PC-9 (cell line): ENCODE results near the gene MUSK. TPM values are rescaled to one million over a fixed set of nuclear protein-coding genes. Genes with fewer than 3 reads are reported as not detected.

ENCODE experiments used
- BruUV-seq: library from RNA; stranded (reverse); fragments of 400-500 nt; replicated peaks from 2 replicates; lab custom pipeline; 2021; lab: Mats Ljungman, UMichigan
- CTCF ChIA-PET: fragments of 300-600 bp; sonication (Branson Sonifier 250); formaldehyde crosslinking; loops from one replicate; lab custom pipeline; 2022; ENCODE audit warnings: antibody characterized with exemption; lab: Charles Lee
- POLR2A ChIA-PET: fragments of 300-600 bp; sonication (Branson Sonifier 250); formaldehyde crosslinking; loops from one replicate; lab custom pipeline; 2022; ENCODE audit warnings: antibody characterized with exemption; ENCODE audit not compliant: unreplicated experiment; lab: Charles Lee
- DNase-seq, 2 experiments: peaks; one replicate each; pipeline versions ENCODE4 v3.0.0 to v3.0.0-alpha.2; 2015 to 2022; ENCODE audit warnings: mixed read lengths in 1 of 2
- H2AFZ ChIP-seq: fragments of 200-600 bp; sonication (generic); 2 replicates; pipeline ENCODE4 v1.8.1; 2017; ENCODE audit warnings: antibody characterized with exemption
- H3F3A ChIP-seq: fragments of 200-600 bp; sonication (generic); 2 replicates; pipeline ENCODE4 v1.8.1; 2017; ENCODE audit warnings: antibody characterized with exemption, mild to moderate bottlenecking, low read depth; ENCODE audit not compliant: insufficient read depth
- H3K27ac ChIP-seq: fragments of 200-600 bp; sonication (generic); 2 replicates; pipeline ENCODE4 v1.6.1; 2016; ENCODE audit warnings: mixed run types
- H3K27me3 ChIP-seq: fragments of 200-600 bp; sonication (generic); 2 replicates; pipeline ENCODE4 v1.6.1; 2016; ENCODE audit warnings: low read depth, mixed run types; ENCODE audit not compliant: insufficient read depth
- H3K36me3 ChIP-seq: fragments of 200-600 bp; sonication (generic); 2 replicates; pipeline ENCODE4 v1.6.1; 2016; ENCODE audit warnings: low read depth, mixed run types
- H3K4me1 ChIP-seq: fragments of 200-600 bp; sonication (generic); replicated peaks from 2 replicates; pipeline ENCODE4 v1.6.1; 2016; ENCODE audit warnings: mixed run types; ENCODE audit not compliant: insufficient read depth
- H3K4me2 ChIP-seq: fragments of 200-600 bp; sonication (generic); 2 replicates; pipeline ENCODE4 v1.6.1; 2017; ENCODE audit warnings: mixed run types
- H3K4me3 ChIP-seq: fragments of 200-600 bp; sonication (generic); 2 replicates; pipeline ENCODE4 v1.6.1; 2016; ENCODE audit warnings: mixed run types
- H3K79me2 ChIP-seq: fragments of 200-600 bp; sonication (generic); 2 replicates; pipeline ENCODE4 v1.6.1; 2017; ENCODE audit warnings: low read depth, mixed run types
- H3K9me2 ChIP-seq: fragments of 200-600 bp; sonication (generic); 2 replicates; pipeline ENCODE4 v1.8.1; 2017; ENCODE audit warnings: mild to moderate bottlenecking; ENCODE audit not compliant: insufficient read depth
- H3K9me3 ChIP-seq: fragments of 200-600 bp; sonication (generic); 2 replicates; pipeline ENCODE4 v1.8.1; 2016; ENCODE audit warnings: low read depth; ENCODE audit not compliant: insufficient read depth
- H4K20me1 ChIP-seq: fragments of 200-600 bp; sonication (generic); 2 replicates; pipeline ENCODE4 v1.8.1; 2017; ENCODE audit not compliant: insufficient read depth
- EZH2 ChIP-seq: fragments of 200-600 bp; sonication (generic); IDR thresholded peaks from 2 replicates; pipeline ENCODE4 v1.8.0; 2017; ENCODE audit warnings: antibody characterized with exemption, low read depth
- intact Hi-C: fragments of 100-400 bp; cut with micrococcal nuclease; formaldehyde crosslinking; loops from one replicate; pipeline ENCODE4 v1.10.0; 2022; ENCODE audit not compliant: unreplicated experiment
- total RNA-seq: library from RNA; stranded (reverse); gene quantifications from 2 replicates; pipeline ENCODE4 v1.2.3, GENCODE V29; 2021
- TF ChIP-seq, protein P1 (sequence below): fragments of 200-600 bp; sonication (generic); conservative IDR thresholded peaks from 2 replicates; pipeline ENCODE4 v1.6.1; 2017; ENCODE audit warnings: mixed run types, antibody characterized with exemption, mild to moderate bottlenecking, moderate library complexity

MUSK gene
- total RNA-seq, 1 experiment from 2014 or later, result not detected

DNA sequence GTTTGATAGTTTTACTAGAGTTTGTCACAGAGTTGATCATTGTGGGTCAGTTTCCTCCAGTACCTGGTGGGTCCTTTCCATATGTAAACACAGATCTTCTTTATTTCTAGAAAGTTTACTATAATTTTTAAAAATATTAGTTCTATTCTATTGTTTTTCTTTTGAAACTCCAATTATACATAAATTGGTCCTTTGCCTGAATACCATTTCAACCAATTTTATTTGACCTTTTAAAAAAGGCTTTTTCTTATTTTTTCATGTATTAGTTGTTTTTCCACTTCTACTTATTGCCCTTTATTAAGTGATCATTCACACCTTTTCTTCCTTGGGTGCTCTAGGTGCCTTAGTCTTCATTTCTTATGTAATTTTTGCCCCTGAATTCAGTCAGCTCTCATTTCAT, 33.0 kb upstream of the MUSK start:
- POLR2A ChIA-PET, result no interaction called here

DNA sequence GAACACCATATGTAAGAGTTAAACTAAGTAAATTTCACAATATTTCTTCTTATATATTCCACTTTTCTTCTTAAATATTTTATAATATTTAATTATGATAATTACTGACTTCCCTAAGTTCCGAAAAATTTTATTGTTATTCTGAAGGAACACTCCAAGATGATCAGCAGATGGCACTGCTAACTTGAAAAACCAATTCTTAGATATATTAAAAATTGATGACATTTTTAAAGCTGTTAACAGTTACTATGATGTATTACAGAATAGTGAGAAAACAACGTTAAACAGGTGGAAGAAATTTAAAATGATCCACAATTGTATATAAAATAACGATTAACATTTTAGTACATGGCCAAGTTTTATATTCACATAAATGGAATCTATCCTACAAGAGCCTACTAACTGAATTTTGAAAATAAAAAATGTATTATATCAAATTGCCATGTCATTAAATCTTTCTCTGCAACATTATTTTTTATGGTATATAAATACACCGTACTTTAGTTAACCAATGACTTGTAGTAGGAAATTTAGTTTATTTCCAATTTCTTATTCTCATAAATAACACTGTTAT, 30.1 kb upstream of the MUSK start:
- intact Hi-C loops, result loop anchor here (1.0 to 10.0 kb wide), 5 partner anchors 106 to 764 kb away; partner anchors contain the start of gene LPAR1
- no TSS peak for BruUV-seq
- H3K4me1 ChIP-seq, result peaks cover 7% of the 10 kb centered on the region; the same call in 1 of the 2 replicates
- H3K9me2 ChIP-seq, result no peaks in the 10 kb centered on the region
- POLR2A ChIA-PET, result interaction anchor here (0.5 kb wide), 1 partner anchor 394 kb away, joined by 8 read pairs; no protein-coding TSS in a partner anchor
- no peaks in the 10 kb centered on the region for H3K27me3 ChIP-seq
- no peaks in the 10 kb centered on the region for H4K20me1 ChIP-seq
- no peak overlapping the region for H3K4me2 ChIP-seq
- no peak overlapping the region for H2AFZ ChIP-seq
- no peak overlapping the region for H3K27ac ChIP-seq
- H3K36me3 ChIP-seq, result no peaks in the 10 kb centered on the region
- CTCF ChIA-PET, result no interaction called here
- H3K4me3 ChIP-seq, result no peak overlapping the region
- TF ChIP-seq EZH2, result no peak
- TF ChIP-seq, protein P1, sequence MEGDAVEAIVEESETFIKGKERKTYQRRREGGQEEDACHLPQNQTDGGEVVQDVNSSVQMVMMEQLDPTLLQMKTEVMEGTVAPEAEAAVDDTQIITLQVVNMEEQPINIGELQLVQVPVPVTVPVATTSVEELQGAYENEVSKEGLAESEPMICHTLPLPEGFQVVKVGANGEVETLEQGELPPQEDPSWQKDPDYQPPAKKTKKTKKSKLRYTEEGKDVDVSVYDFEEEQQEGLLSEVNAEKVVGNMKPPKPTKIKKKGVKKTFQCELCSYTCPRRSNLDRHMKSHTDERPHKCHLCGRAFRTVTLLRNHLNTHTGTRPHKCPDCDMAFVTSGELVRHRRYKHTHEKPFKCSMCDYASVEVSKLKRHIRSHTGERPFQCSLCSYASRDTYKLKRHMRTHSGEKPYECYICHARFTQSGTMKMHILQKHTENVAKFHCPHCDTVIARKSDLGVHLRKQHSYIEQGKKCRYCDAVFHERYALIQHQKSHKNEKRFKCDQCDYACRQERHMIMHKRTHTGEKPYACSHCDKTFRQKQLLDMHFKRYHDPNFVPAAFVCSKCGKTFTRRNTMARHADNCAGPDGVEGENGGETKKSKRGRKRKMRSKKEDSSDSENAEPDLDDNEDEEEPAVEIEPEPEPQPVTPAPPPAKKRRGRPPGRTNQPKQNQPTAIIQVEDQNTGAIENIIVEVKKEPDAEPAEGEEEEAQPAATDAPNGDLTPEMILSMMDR, result peak; percentile 72
- peaks cover 24% of the 10 kb centered on the region; the same call in 1 of the 2 replicates for H3K9me3 ChIP-seq
- H3F3A ChIP-seq, result no peaks in the 10 kb centered on the region; the same call in 1 of the 2 replicates
- no peaks in the 10 kb centered on the region for H3K79me2 ChIP-seq
- peak in 1 of 2 experiments; percentile 52 for DNase-seq

More for the DNA sequence above, 33.0 kb upstream of the MUSK start:
- Histone ChIP-seq H3K27ac (no peak overlapping the region), H3K27me3 (no peaks in the 10 kb centered on the region), H3K4me3 (no peak overlapping the region), H3K9me3 (peaks cover 28% of the 10 kb centered on the region; the same call in 1 of the 2 replicates), H3K4me2 (no peak overlapping the region), H3K9me2 (no peaks in the 10 kb centered on the region), H3K36me3 (no peaks in the 10 kb centered on the region), H4K20me1 (no peaks in the 10 kb centered on the region), H3F3A (no peaks in the 10 kb centered on the region; the same call in 1 of the 2 replicates), H2AFZ (no peak overlapping the region), H3K4me1 (peaks cover 7% of the 10 kb centered on the region; the same call in 1 of the 2 replicates), H3K79me2 (no peaks in the 10 kb centered on the region)
- CTCF ChIA-PET, result interaction anchor here (0.6 kb wide), 1 partner anchor 1440 kb away, joined by 3 read pairs; no protein-coding TSS in a partner anchor
- TF ChIP-seq, protein P1, result no peak
- TF ChIP-seq EZH2, result no peak
- intact Hi-C loops, result loop anchor here (5.0 to 10.0 kb wide), 3 partner anchors 402 to 767 kb away; partner anchors contain the start of gene LPAR1
- no TSS peak for BruUV-seq
- DNase-seq, result no peak

DNA sequence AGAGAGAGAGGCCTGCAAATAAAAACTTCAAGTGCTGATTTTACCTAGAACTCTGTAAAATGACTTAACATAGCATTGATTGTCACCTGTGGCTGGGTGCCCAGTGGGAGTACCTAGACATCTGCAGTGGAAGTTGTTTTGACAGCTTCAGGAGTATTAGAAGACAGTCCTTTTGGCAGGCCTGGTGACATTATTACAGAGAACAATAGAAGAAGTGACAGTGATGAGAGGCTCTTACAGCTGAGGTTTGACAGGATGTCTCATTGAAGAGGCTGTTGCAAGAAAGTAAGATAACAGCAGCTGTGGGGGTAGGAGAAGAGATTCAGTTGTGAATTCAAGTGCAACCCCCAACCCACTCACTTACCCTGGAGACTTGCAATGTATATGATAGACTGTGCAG, 27.9 kb upstream of the MUSK start:
- BruUV-seq, result no TSS peak
- Histone ChIP-seq H3K27me3 (no peaks in the 10 kb centered on the region), H3K4me1 (peaks cover 7% of the 10 kb centered on the region; the same call in 1 of the 2 replicates), H3K36me3 (no peaks in the 10 kb centered on the region), H2AFZ (no peak overlapping the region), H3K4me2 (no peak overlapping the region), H3K9me2 (no peaks in the 10 kb centered on the region), H3K79me2 (no peaks in the 10 kb centered on the region), H3F3A (no peaks in the 10 kb centered on the region; the same call in 1 of the 2 replicates), H3K27ac (no peak overlapping the region), H4K20me1 (no peaks in the 10 kb centered on the region), H3K4me3 (no peak overlapping the region), H3K9me3 (peaks cover 13% of the 10 kb centered on the region; the same call in 1 of the 2 replicates)
- ChIA-PET CTCF (no interaction called here), POLR2A (no interaction called here)
- no peak for DNase-seq
- intact Hi-C loops, result loop anchor here (10.0 kb wide), 1 partner anchor 534 kb away; no protein-coding TSS in a partner anchor
- TF ChIP-seq EZH2, result no peak
- TF ChIP-seq, protein P1, result no peak
